Esophagus squamous epithelium (tissue), 5 donors: ENCODE measurements around the gene TMEM219. TPM values are rescaled to one million over a fixed set of nuclear protein-coding genes. Genes with fewer than 3 reads are reported as not detected.

ENCODE experiments used
- DNase-seq: peaks from one replicate; lab custom pipeline; 2025; lab: John Stamatoyannopoulos, UW
- H3K27ac ChIP-seq, 4 donors: fragments of 200-600 bp; sonication (generic); one replicate each; pipeline ENCODE4 v1.5.1; 2016 to 2019; ENCODE audit warnings: mild to moderate bottlenecking in 1 of 4
- H3K27me3 ChIP-seq, 4 donors: fragments of 200-600 bp; sonication (generic); 1 replicate in 3 of 4; 2 replicates in 1 of 4; pipeline versions ENCODE4 v1.5.1 to v1.6.0; 2017 to 2021; ENCODE audit warnings: antibody characterized with exemption in 1 of 4
- H3K36me3 ChIP-seq, 3 donors: fragments of 200-600 bp; sonication (generic); one replicate each; pipeline ENCODE4 v1.5.1; 2016 to 2019
- H3K4me1 ChIP-seq, 3 donors: fragments of 200-600 bp; sonication (generic); one replicate each; pipeline ENCODE4 v1.5.1; 2017 to 2019
- H3K4me3 ChIP-seq, 4 donors: fragments of 200-600 bp; sonication (generic); 1 replicate in 3 of 4; 2 replicates in 1 of 4; pipeline ENCODE4 v1.5.1; 2016 to 2019; ENCODE audit warnings: mild to moderate bottlenecking in 2 of 4, moderate library complexity in 1 of 4
- H3K9me3 ChIP-seq, 3 donors: fragments of 200-600 bp; sonication (generic); one replicate each; pipeline ENCODE4 v1.5.1; 2016 to 2019
- CTCF ChIP-seq, 6 experiments: fragments of 450-650 bp in 4 of 6; fragments of 200-600 bp in 2 of 6; sonication (generic) in 2 of 6; IDR thresholded peaks; one replicate each; pipeline ENCODE4 v1.5.1; 2016 to 2019; ENCODE audit warnings: antibody characterized with exemption in 6 of 6, mild to moderate bottlenecking in 4 of 6, moderate library complexity in 4 of 6
- POLR2A ChIP-seq, 4 donors: fragments of 450-650 bp; IDR thresholded peaks; one replicate each; pipeline ENCODE4 v1.6.1; 2017; ENCODE audit warnings: antibody characterized with exemption in 4 of 4, mild to moderate bottlenecking in 4 of 4, moderate library complexity in 3 of 4
- WGBS, 2 donors: methylation state at CpG; one replicate each; pipeline ENCODE4 v1.1.5; 2018; 5-methylcytosine and 5-hydroxymethylcytosine counted together
- intact Hi-C: fragments of 100-400 bp; cut with DNase I; formaldehyde crosslinking; loops from one replicate; pipeline ENCODE4 v1.15.0; 2022
- total RNA-seq, 4 donors: library from RNA; depleted of rRNA; stranded (reverse); fragments of >200 nt; gene quantifications; one replicate each; pipeline ENCODE4 v1.1.0, GENCODE V29; 2016
- donor health status: DM: yes; HTN: yes; CAD: no.

TMEM219 gene
- total RNA-seq, 4 donors from 2014 or later, result 48.0 to 119 (median 80.0) TPM

- 2 to 14% methylated on average over 7 to 21 of the region's 75 CpGs for WGBS, 2 donors
- peak within 1 kb of the TSS; percentile 89 to 97 (median 92) for H3K27ac ChIP-seq
- DNase-seq, result peak; percentile 90
- TF ChIP-seq POLR2A (IDR thresholded peaks at IDR 0.05) (peak in 3 of 4 donors; percentile 13 to 78 (median 49)), CTCF (IDR thresholded peaks at IDR 0.05) (peak in 1 of 6 experiments; percentile 32)
- H3K36me3 ChIP-seq, result peaks cover under 1 to 48% (median 16%) of the 10 kb centered on the region in 3 donors
- H3K4me3 ChIP-seq, result peak within 1 kb of the TSS; percentile 74 to 94 (median 92)
- intact Hi-C loops, result no loop called here
- H3K4me1 ChIP-seq, result peaks cover 12 to 54% (median 23%) of the 10 kb centered on the region in 3 donors
- H3K27me3 ChIP-seq, result no peaks in the 10 kb centered on the region
- no peaks in the 10 kb centered on the region for H3K9me3 ChIP-seq
Measured at GRCh38 chr16:29973384-29974246, 11.7 kb downstream of the TMEM219 start, which contains the start of gene TAOK2. TSS of gene TAOK2 (plus strand) at chr16:29973868. CDS start at chr16:29977773, 3,905 bp downstream.

- no peak for TF ChIP-seq POLR2A (IDR thresholded peaks at IDR 0.05)
- no peak for TF ChIP-seq CTCF (IDR thresholded peaks at IDR 0.05)
- no peak for DNase-seq
- H3K27ac ChIP-seq, result peak overlapping the region; percentile 89 to 97 (median 92)
- intact Hi-C loops, result no loop called here
- H3K27me3 ChIP-seq, result no peaks in the 10 kb centered on the region
- H3K9me3 ChIP-seq, result no peaks in the 10 kb centered on the region
- peaks cover 12 to 58% (median 23%) of the 10 kb centered on the region in 3 donors for H3K4me1 ChIP-seq
- 1 to 9% methylated on average over 5 to 15 of the region's 31 CpGs for WGBS, 2 donors
- H3K36me3 ChIP-seq, result peaks cover 7 to 48% (median 21%) of the 10 kb centered on the region in 3 donors
- peak overlapping the region; percentile 74 to 94 (median 92) for H3K4me3 ChIP-seq
Measured at GRCh38 chr16:29974291-29975133, 12.6 kb downstream of the TMEM219 start.

DNA sequence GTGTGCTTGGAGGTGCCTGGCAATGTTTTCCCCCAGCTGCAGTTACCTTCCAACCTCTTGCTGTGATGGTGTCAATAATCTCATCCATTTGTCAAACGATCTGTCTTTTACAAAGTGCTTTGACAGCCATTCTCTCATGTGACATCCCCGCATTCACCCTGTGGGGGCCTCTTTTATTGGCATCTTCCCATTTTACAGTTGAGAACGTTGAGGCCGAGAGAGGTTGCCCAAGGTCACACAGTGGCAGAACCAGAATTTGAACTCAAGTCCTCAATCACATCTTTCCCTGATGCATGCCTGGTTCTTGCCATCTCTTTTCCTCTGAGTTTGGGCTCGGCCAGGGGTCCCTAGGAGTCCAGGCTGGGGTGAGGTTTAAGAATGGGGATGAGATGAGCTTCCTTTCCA lies 13.3 kb downstream of the TMEM219 start:
- H3K4me3 ChIP-seq, result peak overlapping the region; percentile 74 to 94 (median 92)
- no peaks in the 10 kb centered on the region for H3K27me3 ChIP-seq
- TF ChIP-seq POLR2A (IDR thresholded peaks at IDR 0.05) (no peak), CTCF (IDR thresholded peaks at IDR 0.05) (no peak)
- WGBS, 2 donors, result 44 to 57% methylated on average over 4 to 5 of the region's 5 CpGs
- no peaks in the 10 kb centered on the region for H3K9me3 ChIP-seq
- peak overlapping the region; percentile 89 to 97 (median 92) for H3K27ac ChIP-seq
- intact Hi-C loops, result no loop called here
- H3K4me1 ChIP-seq, result peaks cover 12 to 58% (median 23%) of the 10 kb centered on the region in 3 donors
- H3K36me3 ChIP-seq, result peaks cover 13 to 48% (median 23%) of the 10 kb centered on the region in 3 donors
- DNase-seq, result no peak

DNA sequence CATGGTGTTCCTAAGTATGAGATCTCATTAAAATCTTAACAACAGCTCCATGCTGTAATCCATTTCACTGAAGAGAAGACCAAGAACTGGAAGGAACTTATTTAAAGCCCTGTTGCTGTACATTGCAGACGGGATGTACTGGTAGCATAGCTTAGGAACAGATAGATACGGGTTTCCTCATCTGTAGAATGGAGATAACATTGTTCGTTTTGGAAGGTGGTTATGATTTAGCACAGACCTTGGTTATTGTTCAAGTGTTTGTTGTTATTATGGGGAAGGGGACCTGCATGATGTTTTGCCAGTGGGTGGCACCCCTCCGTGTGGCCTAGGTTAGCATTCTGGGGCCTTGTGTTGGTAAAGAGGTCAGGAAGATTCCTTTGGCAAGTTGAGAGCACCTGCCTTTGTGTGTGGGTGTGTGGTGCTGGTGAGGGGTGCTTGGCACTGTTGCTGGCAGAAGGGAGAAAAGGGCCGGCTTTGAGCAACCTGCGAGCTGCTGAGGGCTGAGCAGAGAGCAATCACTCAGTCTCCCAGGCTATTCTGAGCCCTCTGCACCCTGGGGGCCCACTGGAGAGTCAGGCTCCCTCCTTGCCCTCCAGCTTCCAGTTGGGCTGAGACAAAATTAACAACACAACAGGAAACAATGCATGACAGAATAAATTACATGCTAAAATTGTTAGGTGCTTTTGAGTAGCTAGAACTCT lies 14.1 kb downstream of the TMEM219 start:
- WGBS, 2 donors, result 13 to 22% methylated on average over 4 to 6 of the region's 6 CpGs
- Histone ChIP-seq H3K9me3 (no peaks in the 10 kb centered on the region), H3K4me3 (peak overlapping the region in 3 of 4 donors; percentile 74 to 94 (median 91)), H3K36me3 (peaks cover 18 to 48% (median 28%) of the 10 kb centered on the region in 3 donors), H3K27ac (peak overlapping the region; percentile 37 to 97 (median 85)), H3K4me1 (peaks cover 12 to 58% (median 23%) of the 10 kb centered on the region in 3 donors), H3K27me3 (no peaks in the 10 kb centered on the region)
- TF ChIP-seq POLR2A (IDR thresholded peaks at IDR 0.05), result no peak
- TF ChIP-seq CTCF (IDR thresholded peaks at IDR 0.05), result no peak
- intact Hi-C loops, result no loop called here
- no peak for DNase-seq
